HEK293 (cell line): Measurements from ENCODE around the gene AGAP5.

Experiments used
- CTCF ChIP-seq: fragments of 450-650 bp; formaldehyde crosslinking; IDR thresholded peaks from 2 replicates; pipeline ENCODE4 v1.5.1; 2016; ENCODE audit warnings: missing biosample characterization, missing genetic modification characterization
- GLI2 ChIP-seq: fragments of 450-650 bp; formaldehyde crosslinking; IDR thresholded peaks from 2 replicates; pipeline ENCODE4; 2017; ENCODE audit warnings: missing biosample characterization, missing genetic modification characterization, low read depth, borderline replicate concordance
- GLI4 ChIP-seq: fragments of 450-650 bp; formaldehyde crosslinking; IDR thresholded peaks from 2 replicates; pipeline ENCODE4 v1.5.1; 2016; ENCODE audit warnings: missing biosample characterization, missing genetic modification characterization
- RBAK ChIP-seq: fragments of 450-650 bp; formaldehyde crosslinking; IDR thresholded peaks from 2 replicates; pipeline ENCODE4 v1.5.1; 2016; ENCODE audit warnings: missing biosample characterization, missing genetic modification characterization
- ZNF184 ChIP-seq: fragments of 450-650 bp; IDR thresholded peaks from 2 replicates; pipeline ENCODE4 v1.5.1; 2018; ENCODE audit warnings: missing biosample characterization, mild to moderate bottlenecking, missing genetic modification characterization
- ZNF248 ChIP-seq: fragments of 450-650 bp; formaldehyde crosslinking; IDR thresholded peaks from 2 replicates; pipeline ENCODE4 v1.5.1; 2017; ENCODE audit warnings: missing biosample characterization, missing genetic modification characterization
- ZNF426 ChIP-seq: fragments of 450-650 bp; formaldehyde crosslinking; IDR thresholded peaks from 2 replicates; pipeline ENCODE4 v1.5.1; 2017; ENCODE audit warnings: missing biosample characterization, missing genetic modification characterization, mild to moderate bottlenecking, inconsistent platforms, moderate library complexity
- ZNF473 ChIP-seq: fragments of 450-650 bp; formaldehyde crosslinking; IDR thresholded peaks from 2 replicates; pipeline ENCODE4 v1.5.1; 2017; ENCODE audit warnings: missing biosample characterization, missing genetic modification characterization
- ZNF514 ChIP-seq: fragments of 450-650 bp; formaldehyde crosslinking; IDR thresholded peaks from 2 replicates; pipeline ENCODE4 v1.5.1; 2016; ENCODE audit warnings: missing biosample characterization, missing genetic modification characterization

- no peak for TF ChIP-seq CTCF
- no peak for TF ChIP-seq ZNF473 (tag by site-specific recombination)
- TF ChIP-seq GLI2 (tag by site-specific recombination): no peak
- no peak for TF ChIP-seq ZNF184
- TF ChIP-seq ZNF514 (tag by site-specific recombination): no peak
- TF ChIP-seq RBAK (tag by site-specific recombination): no peak
- no peak for TF ChIP-seq ZNF426
- TF ChIP-seq ZNF248: no peak
- TF ChIP-seq GLI4 (tag by site-specific recombination): no peak
Measured at GRCh38 chr10:73629165-73629564, 68.7 kb downstream of the AGAP5 start.
